T-cell (primary cell): ENCODE measurements around the gene PSMD3. TPM values are rescaled to one million over a fixed set of nuclear protein-coding genes. Genes with fewer than 3 reads are reported as not detected.

Source experiments
- ATAC-seq, 4 experiments: fragments of 200-7000 bp in 3 of 4; fragments of 150-1000 bp in 1 of 4; cut with Tn5 transposase; replicated peaks in 1 of 4; 1 replicate in 3 of 4; 2 replicates in 1 of 4; pipeline ENCODE4 v1.10.0; 2021; ENCODE audit warnings: moderate library complexity in 3 of 4, mild to moderate bottlenecking in 2 of 4, moderate number of reproducible peaks in 1 of 4
- CTCF ChIA-PET, 2 donors: fragments of 300-600 bp; sonication (Branson Sonifier 250); formaldehyde crosslinking; loops; one replicate each; lab custom pipeline; 2022; ENCODE audit warnings: antibody characterized with exemption in 2 of 2; lab: Charles Lee
- POLR2A ChIA-PET, 2 donors: fragments of 300-600 bp; sonication (Branson Sonifier 250); formaldehyde crosslinking; loops; one replicate each; lab custom pipeline; 2022; ENCODE audit warnings: antibody characterized with exemption in 2 of 2; lab: Charles Lee
- DNase-seq, 35 experiments: peaks; one replicate each; pipeline versions ENCODE4 v3.0.0 to v3.0.0-alpha.2; 2013 to 2023
- H3K27ac ChIP-seq: one replicate; pipeline ENCODE4 v1.5.1; 2013; ENCODE audit warnings: low read length
- H3K27me3 ChIP-seq, 2 experiments: replicated peaks in 1 of 2; 1 replicate in 1 of 2; 2 replicates in 1 of 2; pipeline versions ENCODE4 v1.6.1 to v1.7.0; 2013; ENCODE audit warnings: low read length in 1 of 2, mixed read lengths in 1 of 2; ENCODE audit not compliant: control insufficient read depth in 2 of 2, insufficient read depth in 2 of 2; ENCODE audit errors: extremely low read depth in 1 of 2
- H3K36me3 ChIP-seq, 2 donors: 1 replicate in 1 of 2; 2 replicates in 1 of 2; pipeline versions ENCODE4 v1.6.1 to v1.7.0; 2013; ENCODE audit warnings: low read length in 1 of 2; ENCODE audit not compliant: control insufficient read depth in 2 of 2, insufficient read depth in 1 of 2; ENCODE audit errors: extremely low read depth in 1 of 2
- H3K4me1 ChIP-seq, 2 experiments: 1 replicate in 1 of 2; 2 replicates in 1 of 2; pipeline versions ENCODE4 v1.6.1 to v1.7.0; 2013; ENCODE audit warnings: low read length in 2 of 2, mixed read lengths in 1 of 2; ENCODE audit not compliant: insufficient read depth in 2 of 2, control insufficient read depth in 1 of 2; ENCODE audit errors: extremely low read depth in 1 of 2
- H3K4me3 ChIP-seq, 2 donors: 1 replicate in 1 of 2; 2 replicates in 1 of 2; pipeline versions ENCODE4 v1.5.1 to v1.7.0; 2013; ENCODE audit warnings: mild to moderate bottlenecking in 2 of 2, low read length in 1 of 2, moderate library complexity in 1 of 2; ENCODE audit not compliant: control insufficient read depth in 1 of 2; ENCODE audit errors: extremely low read depth in 1 of 2
- H3K9me3 ChIP-seq: 2 replicates; pipeline ENCODE4 v1.7.0; 2013
- H3K27ac Mint-ChIP-seq, 2 donors: one replicate each; pipeline ENCODE4 v1.8.0; 2020 to 2021; ENCODE audit warnings: mild to moderate bottlenecking in 2 of 2, mixed read lengths in 2 of 2
- H3K27me3 Mint-ChIP-seq, 2 donors: one replicate each; pipeline ENCODE4 v1.8.0; 2021 to 2022; ENCODE audit warnings: mixed read lengths in 2 of 2
- H3K36me3 Mint-ChIP-seq: one replicate; pipeline ENCODE4 v1.8.0; 2021; ENCODE audit warnings: mixed read lengths
- H3K4me1 Mint-ChIP-seq, 3 donors: one replicate each; pipeline ENCODE4 v1.8.0; 2020 to 2022; ENCODE audit warnings: mixed read lengths in 3 of 3, mild to moderate bottlenecking in 1 of 3
- H3K4me3 Mint-ChIP-seq, 3 donors: one replicate each; pipeline ENCODE4 v1.8.0; 2020 to 2022; ENCODE audit warnings: mild to moderate bottlenecking in 3 of 3, mixed read lengths in 3 of 3, moderate library complexity in 3 of 3
- H3K9me3 Mint-ChIP-seq, 3 donors: one replicate each; pipeline ENCODE4 v1.8.0; 2020 to 2022; ENCODE audit warnings: mixed read lengths in 3 of 3
- WGBS: methylation state at CpG from one replicate; pipeline ENCODE4 v1.1.5; 2013; ENCODE audit warnings: missing lambda C conversion rate; ENCODE audit not compliant: insufficient coverage; 5-methylcytosine and 5-hydroxymethylcytosine counted together
- total RNA-seq, 35 experiments: library from RNA in 6 of 35; stranded (reverse) in 6 of 35; fragments of 120-200 nt in 1 of 35; gene quantifications; one replicate each; pipeline versions ENCODE4 v1.2.1 to v1.2.4 and lab custom pipeline; 2013 to 2026

The PSMD3 gene
- total RNA-seq, 5 donors from 2014 or later (not counting 1 experiment from before 2014, with no cell fraction given) = 60.8 to 69.0 (median 63.5) TPM

DNA sequence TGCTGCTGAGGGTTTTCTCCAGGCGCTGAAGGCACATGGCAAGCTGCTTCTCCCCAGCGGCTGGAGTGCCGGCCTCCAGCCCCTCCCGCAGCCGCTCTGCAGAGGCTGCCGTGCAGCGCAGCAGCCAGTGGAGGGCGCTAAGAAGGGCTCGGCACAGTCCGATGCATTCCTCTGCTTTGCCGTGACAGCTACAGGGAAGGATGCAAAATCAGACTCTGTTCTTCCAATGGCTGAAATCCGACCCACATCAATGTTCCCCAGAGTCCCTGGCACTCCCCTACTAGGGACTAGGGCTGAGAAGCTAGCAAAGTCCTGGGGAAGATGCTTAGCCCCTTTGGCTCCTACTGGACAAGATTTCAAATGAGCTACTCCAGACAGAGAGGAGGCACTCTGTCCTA is 54.6 kb downstream of the PSMD3 start:
- Mint-ChIP-seq H3K36me3 (peaks cover 36% of the 10 kb centered on the region), H3K27me3 (no peaks in the 10 kb centered on the region), H3K4me1 (peaks cover 0 to 7% (median 0%) of the 10 kb centered on the region in 3 donors), H3K4me3 (no peak overlapping the region), H3K9me3 (no peaks in the 10 kb centered on the region), H3K27ac (no peak overlapping the region)
- no peak overlapping the region for H3K27ac ChIP-seq
- no peaks in the 10 kb centered on the region for H3K4me1 ChIP-seq
- no peak overlapping the region for H3K4me3 ChIP-seq
- 93% methylated on average over 11 of the region's 12 CpGs for WGBS
- peak in 1 of 35 experiments; percentile 17 for DNase-seq
- H3K9me3 ChIP-seq = no peaks in the 10 kb centered on the region
- H3K27me3 ChIP-seq = no peaks in the 10 kb centered on the region
- POLR2A ChIA-PET = no interaction called here
- CTCF ChIA-PET = interaction anchor here in 1 of 2 donors (0.6 kb wide), 1 partner anchor 16 kb away, joined by 4 read pairs; no protein-coding TSS in a partner anchor
- peaks cover 29 to 65% of the 10 kb centered on the region in 2 donors for H3K36me3 ChIP-seq
- ATAC-seq = no peak

DNA sequence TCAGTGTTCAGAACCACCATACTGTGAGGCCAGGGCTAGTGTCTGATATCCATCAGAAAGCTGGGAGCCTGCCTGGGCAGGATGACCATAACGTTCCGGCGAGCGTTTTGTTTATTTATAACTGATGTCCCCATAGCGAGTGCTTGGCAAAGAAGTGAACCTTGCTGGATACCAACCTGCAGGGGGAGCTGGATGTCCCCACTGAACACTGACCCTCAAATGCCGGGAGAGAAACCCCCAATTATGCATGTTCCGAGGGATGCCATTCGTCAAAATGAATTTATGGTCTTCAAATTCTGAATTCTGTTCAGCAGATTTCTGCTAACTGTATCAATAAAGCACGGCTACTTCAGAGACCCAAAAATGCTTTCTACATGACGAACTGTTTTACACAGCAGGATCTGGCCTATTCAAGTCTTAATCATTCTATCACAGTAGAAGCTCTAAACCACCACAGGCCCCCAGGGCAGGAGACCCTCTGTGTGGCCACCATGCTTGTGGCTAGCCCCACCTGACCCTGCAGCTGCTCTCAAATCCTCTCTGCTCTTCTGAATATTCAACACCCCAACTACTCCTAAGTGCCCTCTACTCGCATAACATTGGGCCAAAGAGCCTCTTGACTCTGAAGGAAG is 58.4 kb downstream of the PSMD3 start:
- Mint-ChIP-seq H3K4me3 (no peak overlapping the region), H3K9me3 (no peaks in the 10 kb centered on the region), H3K4me1 (peaks cover 0 to 7% (median 0%) of the 10 kb centered on the region in 3 donors), H3K27me3 (no peaks in the 10 kb centered on the region), H3K36me3 (peaks cover 13% of the 10 kb centered on the region), H3K27ac (peak overlapping the region in 1 of 2 donors; percentile 22)
- H3K27me3 ChIP-seq = no peaks in the 10 kb centered on the region
- H3K9me3 ChIP-seq = no peaks in the 10 kb centered on the region
- CTCF ChIA-PET = interaction anchor here (0.6 kb wide), 2 partner anchors 136 to 260 kb away, joined by 3 read pairs; no protein-coding TSS in a partner anchor
- no peaks in the 10 kb centered on the region for H3K4me1 ChIP-seq
- DNase-seq (peak in 1 of 35 experiments; percentile 34), ATAC-seq (no peak)
- H3K4me3 ChIP-seq = no peak overlapping the region
- H3K27ac ChIP-seq = no peak overlapping the region
- POLR2A ChIA-PET = no interaction called here
- 86% methylated on average over 10 of the region's 11 CpGs for WGBS
- peaks cover 4 to 36% of the 10 kb centered on the region in 2 donors for H3K36me3 ChIP-seq

DNA sequence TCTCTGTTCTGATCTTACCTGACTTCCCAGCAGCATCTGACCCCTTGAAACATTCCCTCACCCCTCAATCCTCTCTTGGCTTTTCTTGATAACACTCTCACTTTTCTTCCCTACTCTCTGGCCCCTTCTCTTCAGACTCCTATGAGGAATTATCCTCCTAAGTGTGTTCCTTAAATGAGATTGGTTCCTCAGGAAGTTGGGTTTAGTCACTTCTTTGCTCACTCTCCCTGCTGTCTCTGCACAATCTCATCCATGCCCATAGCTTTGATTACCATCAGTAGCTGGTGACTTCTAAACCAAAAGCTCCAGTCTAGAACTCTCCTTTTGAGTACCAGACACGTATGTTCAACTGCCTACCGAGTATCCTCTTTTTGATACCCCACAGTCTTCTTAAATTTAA is 60.6 kb downstream of the PSMD3 start:
- Mint-ChIP-seq H3K4me3 (no peak overlapping the region), H3K4me1 (peaks cover 0 to 7% (median 0%) of the 10 kb centered on the region in 3 donors), H3K9me3 (no peaks in the 10 kb centered on the region), H3K27me3 (no peaks in the 10 kb centered on the region), H3K27ac (no peak overlapping the region), H3K36me3 (peaks cover 3% of the 10 kb centered on the region)
- no peaks in the 10 kb centered on the region for H3K9me3 ChIP-seq
- H3K4me3 ChIP-seq = no peak overlapping the region
- H3K27me3 ChIP-seq = no peaks in the 10 kb centered on the region
- ATAC-seq (no peak), DNase-seq (no peak)
- H3K4me1 ChIP-seq = no peaks in the 10 kb centered on the region
- POLR2A ChIA-PET = interaction anchor here in 1 of 2 donors (0.6 kb wide), 1 partner anchor 196 kb away, joined by 3 read pairs; no protein-coding TSS in a partner anchor
- no peak overlapping the region for H3K27ac ChIP-seq
- CTCF ChIA-PET = no interaction called here
- peaks cover 0 to 18% of the 10 kb centered on the region in 2 donors for H3K36me3 ChIP-seq
- 92% methylated on average over 2 of the region's 2 CpGs for WGBS

Other genes with a start within 250 kb of the PSMD3 start
- under 1 TPM in 3 of 5 donors, not detected in 2; 0.19 to 0.41 (median 0.30) TPM for gene GRB7, start 242.9 kb upstream of the PSMD3 start, total RNA-seq
- gene IKZF3, start 116.5 kb upstream of the PSMD3 start, total RNA-seq = 100 to 1,000 TPM in 3 of 5 donors, 10 to 100 TPM in 2; 78.1 to 112 (median 108) TPM
- gene ZPBP2, start 112.6 kb upstream of the PSMD3 start, total RNA-seq = under 1 TPM in 1 of 5 donors, not detected in 4; 0.19 TPM
- gene GSDMB, start 62.2 kb upstream of the PSMD3 start, total RNA-seq = 10 to 100 TPM; 29.3 to 68.0 (median 51.4) TPM
- gene ORMDL3, start 53.2 kb upstream of the PSMD3 start, total RNA-seq = 100 to 1,000 TPM in 4 of 5 donors, 10 to 100 TPM in 1; 88.3 to 164 (median 124) TPM
- not detected for gene LRRC3C, start 53.1 kb upstream of the PSMD3 start, total RNA-seq
- gene GSDMA, start 17.8 kb upstream of the PSMD3 start, total RNA-seq = 1 to 10 TPM in 4 of 5 donors, under 1 TPM in 1; 0.86 to 7.6 (median 3.4) TPM
- not detected for gene CSF3, start 34.6 kb downstream of the PSMD3 start, total RNA-seq
- gene MED24, start 73.6 kb downstream of the PSMD3 start, total RNA-seq = 100 to 1,000 TPM in 1 of 5 donors, 10 to 100 TPM in 4; 75.9 to 104 (median 87.0) TPM
- gene THRA, start 82.2 kb downstream of the PSMD3 start, total RNA-seq = 10 to 100 TPM; 30.4 to 54.0 (median 48.9) TPM
- gene NR1D1, start 119.8 kb downstream of the PSMD3 start, total RNA-seq = 10 to 100 TPM; 11.5 to 33.6 (median 21.9) TPM
- 100 to 1,000 TPM; 106 to 136 (median 115) TPM for gene MSL1, start 141.2 kb downstream of the PSMD3 start, total RNA-seq
- gene CASC3, start 159.7 kb downstream of the PSMD3 start, total RNA-seq = 100 to 1,000 TPM; 116 to 161 (median 126) TPM
- 1 to 10 TPM; 4.6 to 10.0 (median 6.2) TPM for gene RAPGEFL1, start 196.7 kb downstream of the PSMD3 start, total RNA-seq
- 10 to 100 TPM; 23.1 to 42.1 (median 32.1) TPM for gene WIPF2, start 238.5 kb downstream of the PSMD3 start, total RNA-seq